ENCODE data around the gene FAM171A1.
A peak's percentile ranks its signal among the peaks of the same experiment; 100 is the strongest.
"Not testable (repeated sequence)": the region's sequence is repeated elsewhere in the genome, so short reads cannot be mapped to it uniquely, and the experiment has no call there.

The FAM171A1 gene

DNA sequence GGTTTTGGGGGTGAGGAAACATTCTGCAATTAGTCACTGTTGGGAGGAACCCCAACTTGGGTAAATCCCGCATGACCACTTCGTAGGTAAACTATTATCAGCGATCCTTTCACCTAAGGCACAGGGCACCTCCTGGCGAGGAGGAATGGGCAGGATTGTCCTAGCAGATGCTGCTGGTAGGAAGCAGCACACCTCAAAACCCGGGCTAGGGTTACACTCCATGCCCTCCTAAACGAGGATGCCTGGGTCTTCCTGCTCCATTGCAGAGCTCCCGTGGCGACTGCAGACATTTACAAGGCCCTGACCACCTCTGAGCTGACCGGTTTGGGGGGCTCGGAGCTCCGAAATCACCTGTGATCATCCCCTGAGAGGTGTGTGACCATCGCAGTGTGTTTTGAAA lies 92.3 kb downstream of the FAM171A1 start:
- no peak for DNase-seq

DNA sequence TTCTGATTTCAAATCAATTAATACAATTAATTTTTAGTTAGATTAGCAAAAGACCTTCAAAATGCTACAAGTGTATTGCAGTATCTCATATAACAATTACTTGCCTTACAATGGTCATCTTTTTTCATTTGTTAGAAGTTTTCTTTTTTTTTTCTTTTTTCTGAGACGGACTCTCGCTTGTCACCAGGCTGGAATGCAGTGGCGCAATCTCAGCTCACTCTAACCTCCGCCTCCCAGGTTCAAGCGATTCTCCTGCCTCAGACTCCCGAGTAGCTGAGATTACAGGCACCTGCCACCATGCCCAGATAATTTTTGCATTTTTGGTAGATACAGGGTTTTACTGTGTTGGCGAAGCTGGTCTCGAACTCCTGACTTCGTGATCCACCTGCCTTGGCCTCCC lies 95.0 kb downstream of the FAM171A1 start:
- not testable (repeated sequence) for DNase-seq

DNA sequence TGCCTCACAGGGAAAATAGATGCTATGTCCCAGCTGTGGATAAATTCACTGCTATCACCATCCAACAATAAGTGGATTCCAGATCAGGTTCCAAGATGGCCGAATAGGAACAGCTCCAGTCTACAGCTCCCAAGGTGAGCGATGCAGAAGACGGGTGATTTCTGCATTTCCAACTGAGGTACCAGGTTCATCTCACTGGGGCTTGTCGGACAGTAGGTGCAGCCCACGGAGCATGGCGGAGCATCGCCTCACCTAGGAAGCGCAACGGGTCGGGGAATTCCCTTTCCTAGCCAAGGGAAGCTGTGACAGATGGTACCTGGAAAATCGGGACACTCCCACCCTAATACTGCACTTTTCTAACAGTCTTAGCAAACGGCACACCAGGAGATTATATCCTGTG lies 101.3 kb downstream of the FAM171A1 start:
- not testable (repeated sequence) for DNase-seq

DNA sequence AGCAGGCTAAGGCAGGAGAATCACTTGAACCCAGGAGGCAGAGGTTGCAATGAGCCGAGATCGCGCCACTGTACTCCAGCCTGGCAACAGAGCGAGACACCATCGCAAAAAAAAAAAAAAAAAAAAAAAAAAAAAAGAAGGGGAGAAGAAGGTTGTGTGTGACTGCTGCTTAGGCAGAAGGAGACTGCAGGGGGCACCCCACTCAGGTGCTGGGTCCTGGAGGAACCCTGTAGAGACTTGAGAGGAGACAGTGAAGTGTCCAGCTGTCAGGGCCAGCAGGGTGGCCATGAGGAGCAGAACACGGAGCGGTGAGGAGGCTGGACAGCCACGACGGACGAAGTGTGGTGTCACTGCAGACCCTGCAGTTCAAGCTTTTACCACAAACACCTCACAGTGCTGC lies 103.6 kb downstream of the FAM171A1 start:
- DNase-seq = no peak

DNA sequence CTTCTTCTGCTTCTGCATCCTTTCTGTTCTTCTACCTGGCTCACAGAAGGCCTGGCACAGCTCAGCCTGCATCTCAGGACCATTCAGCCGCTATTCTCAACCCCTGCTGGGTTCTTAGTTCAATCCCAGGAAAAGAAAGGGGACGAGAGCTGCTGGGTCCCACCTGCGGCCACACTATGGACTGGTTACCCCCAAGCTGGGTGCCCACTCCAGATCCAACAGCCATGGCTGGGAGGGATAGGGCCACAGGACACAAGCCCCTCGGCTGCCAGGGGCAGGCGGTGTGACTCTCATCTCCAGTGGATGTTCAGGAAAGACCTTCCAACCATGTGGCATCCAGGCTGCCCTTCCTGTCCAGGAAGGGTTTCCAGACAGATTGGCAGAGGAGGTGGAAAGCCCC lies 105.0 kb downstream of the FAM171A1 start:
- no peak for DNase-seq

DNA sequence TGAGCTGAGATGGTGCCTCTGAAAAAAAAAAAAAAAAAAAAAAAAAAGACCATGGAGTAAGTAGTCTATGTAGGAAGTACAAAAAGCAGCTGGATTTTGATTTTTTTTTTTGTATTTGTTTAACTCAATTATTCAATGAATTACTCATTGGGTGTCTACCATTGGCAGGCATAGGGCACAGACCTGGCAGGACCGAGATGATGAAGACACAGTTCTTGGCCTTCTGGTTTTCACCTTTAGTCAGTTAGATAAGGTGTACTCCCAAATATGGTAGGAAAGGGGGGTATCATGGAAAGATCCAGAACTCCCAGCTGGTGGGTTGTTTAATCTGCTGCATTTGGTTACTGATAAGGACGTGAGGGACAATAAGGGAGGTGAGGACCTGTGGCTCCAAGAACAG lies 105.5 kb downstream of the FAM171A1 start:
- DNase-seq = no peak

DNA sequence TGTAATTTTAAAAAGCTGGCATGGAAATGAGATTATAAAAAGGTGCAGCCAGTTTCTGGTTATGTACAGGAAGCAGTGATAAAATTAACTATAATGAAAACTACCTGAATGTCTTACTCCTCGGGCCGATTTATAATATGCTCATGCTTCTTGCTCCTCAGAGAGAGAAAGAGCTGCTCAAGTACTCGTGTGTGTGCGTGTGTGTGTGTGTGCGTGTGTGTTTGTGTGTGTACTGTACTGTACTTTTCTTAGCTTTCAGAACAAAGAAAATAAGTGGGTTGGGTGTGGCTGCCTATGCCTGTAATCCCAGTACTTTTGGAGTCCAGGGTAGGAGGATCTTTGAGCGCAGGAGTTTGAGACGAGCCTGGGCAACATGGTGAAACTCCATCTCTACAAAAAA lies 106.0 kb downstream of the FAM171A1 start:
- no peak for DNase-seq

DNA sequence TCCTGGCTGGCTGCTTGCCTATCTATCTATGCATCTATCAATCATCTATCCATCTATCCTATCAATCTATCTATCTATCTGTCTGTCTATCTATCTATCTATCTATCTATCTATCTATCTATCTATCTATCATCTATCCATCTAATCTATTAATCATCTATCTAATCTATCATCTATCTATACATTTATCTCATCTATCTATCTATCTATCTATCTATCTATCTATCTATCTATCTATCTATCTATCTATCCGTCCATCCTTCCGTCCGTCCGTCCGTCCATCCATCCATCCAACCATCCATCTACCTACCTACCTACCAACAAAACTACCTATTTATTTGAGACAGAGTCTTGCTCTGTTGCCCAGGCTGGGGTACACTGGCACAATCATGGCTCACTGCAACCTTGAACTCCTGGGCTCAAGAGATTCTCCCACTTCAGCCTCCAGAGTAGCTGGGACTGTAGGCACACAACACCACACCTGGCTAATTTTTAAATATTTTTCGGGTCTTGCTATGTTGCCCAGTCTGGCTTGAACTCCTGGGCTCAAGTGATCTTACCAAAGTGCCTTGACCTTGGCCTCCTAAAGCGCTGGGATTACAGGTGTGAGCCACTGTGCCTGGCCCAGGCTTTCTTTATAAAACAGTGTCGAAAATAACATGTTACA lies 107.3 kb downstream of the FAM171A1 start:
- DNase-seq = no peak

DNA sequence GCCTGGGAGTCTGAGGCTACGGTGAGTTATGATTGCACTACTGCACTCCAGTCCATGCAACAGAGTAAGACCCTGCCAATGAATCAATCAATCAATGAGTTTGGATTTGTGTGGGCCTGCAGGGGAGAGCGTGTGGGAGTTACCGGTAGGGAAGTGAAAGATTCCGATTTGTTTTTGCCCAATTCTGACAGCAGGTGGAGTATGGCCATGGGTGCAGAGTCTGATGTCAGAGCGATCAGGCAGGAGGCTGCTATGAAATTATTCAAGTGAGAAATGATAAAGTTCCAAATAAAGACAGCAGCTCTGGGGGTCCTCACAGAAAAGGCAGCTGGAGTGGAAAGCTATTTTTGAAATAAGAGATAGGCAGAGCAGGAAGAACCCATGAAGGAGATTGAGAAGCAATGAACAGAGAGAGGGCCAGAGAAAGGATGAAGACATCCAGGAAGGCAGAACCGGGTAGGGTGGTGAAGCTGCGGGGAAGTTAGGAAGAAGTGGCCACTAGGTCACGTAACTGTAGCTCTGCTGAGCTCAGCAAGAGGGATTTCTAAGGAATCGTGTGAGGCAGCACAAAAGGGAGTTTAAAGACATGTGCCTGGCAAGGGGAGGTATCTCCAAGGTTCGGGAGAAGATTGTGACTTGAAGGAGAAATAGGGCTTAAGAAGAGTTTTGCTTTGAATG lies 108.9 kb downstream of the FAM171A1 start:
- DNase-seq = no peak

DNA sequence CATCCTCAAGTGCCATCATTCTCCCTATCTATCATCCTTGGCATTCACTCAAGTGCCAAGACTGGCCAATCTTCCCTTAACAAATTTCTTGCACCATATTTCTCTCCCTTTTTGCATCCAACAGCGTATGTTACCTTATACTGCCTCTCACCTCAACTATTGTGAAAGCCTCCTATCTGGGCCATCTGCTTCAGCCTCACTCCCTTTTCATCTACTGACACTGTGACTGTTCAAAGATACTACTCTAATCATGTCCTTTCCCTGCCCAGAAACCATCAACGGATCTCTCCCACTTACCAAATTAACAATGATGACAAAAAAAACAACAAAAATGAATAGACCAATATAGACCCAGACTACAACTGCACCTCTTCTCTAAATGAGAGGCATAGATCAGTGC lies 112.0 kb downstream of the FAM171A1 start:
- DNase-seq = no peak

DNA sequence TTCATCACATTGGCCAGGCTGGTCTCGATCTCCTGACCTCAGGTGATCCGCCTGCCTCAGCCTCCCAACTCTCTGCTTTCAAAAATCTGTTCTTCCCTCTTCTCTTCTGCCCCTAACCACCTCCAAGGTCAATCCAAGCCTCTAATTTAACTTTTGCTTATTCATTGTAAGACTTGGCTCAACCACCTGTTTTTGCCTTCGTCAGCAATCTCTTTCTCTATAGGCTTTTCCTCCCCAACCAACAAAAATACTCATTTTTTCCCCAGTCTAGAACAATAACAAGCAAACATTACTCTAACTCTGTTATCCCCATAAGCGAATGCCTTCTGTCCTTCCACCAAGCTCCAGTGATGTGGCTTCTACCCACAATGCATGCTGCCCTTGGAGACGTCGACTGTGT lies 112.8 kb downstream of the FAM171A1 start:
- DNase-seq = no peak

DNA sequence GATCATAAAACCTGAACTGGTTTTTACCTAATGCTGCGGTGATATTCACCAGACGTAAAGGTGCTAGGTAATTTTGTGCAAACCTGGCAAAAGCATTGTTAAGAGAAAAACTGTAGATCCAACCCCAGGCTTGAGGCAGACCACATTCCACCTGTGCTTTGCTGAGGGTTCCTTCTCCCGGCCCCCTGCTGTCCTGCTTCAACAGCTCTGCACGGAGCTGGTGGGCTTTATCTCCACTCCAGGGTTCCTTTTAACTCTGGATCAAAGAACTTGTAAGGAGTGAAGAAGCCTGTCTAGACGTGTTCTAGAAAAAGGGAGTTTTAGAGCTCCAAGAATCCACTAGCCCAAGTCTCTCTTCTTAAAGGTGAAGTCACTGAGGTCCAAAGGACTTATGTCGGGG lies 115.1 kb downstream of the FAM171A1 start:
- no peak for DNase-seq

DNA sequence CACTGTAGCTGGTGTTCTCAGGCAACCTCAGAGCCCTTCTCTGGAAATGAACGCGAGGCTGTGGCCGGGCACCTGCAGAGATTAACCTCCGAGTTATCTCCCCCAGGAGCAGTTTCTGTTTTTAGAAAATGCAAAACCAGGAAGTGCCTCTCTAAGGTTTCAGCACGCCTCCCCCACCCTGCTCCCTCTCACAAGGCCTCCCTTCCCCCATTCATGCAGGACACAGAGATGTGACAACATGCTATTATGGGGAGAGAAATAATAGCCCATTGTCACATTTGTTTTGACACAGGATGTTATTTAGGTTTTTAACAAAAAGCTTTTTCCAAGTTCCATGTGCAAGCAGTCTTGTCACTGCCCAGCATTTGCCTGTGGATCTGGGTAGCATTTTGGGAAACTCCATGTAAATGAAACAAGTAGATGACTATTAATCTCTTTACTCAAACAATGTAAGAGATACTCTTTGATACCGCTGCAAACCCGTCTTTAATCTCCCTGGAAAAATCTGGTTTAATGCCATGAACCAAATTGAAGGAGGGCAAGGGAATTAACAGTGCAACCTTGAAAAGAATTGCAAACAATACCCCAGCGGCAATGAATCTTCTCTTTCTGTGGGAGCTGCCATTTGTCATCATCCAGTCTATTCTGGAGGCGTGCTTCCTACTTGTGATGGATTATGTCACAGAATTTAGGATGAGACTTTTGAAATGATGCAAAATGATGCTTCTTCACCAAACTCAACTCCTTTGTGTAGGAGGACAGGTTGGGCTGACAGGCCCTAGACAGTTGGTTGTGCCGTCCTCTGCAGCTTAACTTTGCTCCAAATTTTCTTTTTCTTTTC lies 116.1 kb downstream of the FAM171A1 start:
- DNase-seq = peak; percentile 43

DNA sequence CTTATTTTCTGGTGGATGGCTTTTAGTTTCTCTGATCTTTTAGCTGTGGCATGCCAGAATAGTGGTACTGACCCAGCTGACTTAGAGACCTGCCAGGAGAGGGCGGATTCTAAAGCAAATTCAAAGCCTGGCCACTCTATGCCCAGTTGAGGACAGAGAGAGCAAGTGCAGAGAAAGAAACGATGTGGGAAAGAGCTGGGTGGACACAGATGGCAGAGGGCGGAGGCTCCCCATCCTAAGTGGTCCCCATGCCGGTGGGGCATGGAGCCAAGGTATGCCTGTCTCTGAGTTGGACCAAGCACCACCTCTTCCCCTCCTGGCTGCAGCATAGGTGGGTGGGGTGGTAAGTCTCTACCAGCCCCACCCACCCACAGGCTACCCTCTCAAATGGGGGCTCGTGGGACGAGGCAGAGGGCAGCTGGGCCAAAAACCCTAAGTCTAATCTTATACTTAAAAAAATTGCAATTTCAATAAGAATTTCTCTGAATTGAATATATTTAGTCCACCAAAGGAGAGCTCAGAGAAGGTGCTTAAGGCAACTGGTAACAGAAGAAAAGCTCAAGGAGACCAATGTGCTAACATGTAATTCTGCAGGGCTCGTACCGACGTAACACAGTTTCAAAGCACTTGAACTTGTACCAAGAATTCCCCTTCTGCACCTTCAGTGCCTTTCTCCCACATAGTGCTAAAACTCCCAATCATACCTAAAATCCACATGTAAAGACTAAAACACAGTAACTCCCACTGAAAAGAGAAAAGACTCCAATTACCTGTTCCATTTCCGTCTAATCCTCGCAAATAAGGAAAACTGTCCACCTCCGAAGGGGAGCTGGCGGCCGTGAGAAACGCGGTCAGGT lies 116.9 kb downstream of the FAM171A1 start:
- no peak for DNase-seq

DNA sequence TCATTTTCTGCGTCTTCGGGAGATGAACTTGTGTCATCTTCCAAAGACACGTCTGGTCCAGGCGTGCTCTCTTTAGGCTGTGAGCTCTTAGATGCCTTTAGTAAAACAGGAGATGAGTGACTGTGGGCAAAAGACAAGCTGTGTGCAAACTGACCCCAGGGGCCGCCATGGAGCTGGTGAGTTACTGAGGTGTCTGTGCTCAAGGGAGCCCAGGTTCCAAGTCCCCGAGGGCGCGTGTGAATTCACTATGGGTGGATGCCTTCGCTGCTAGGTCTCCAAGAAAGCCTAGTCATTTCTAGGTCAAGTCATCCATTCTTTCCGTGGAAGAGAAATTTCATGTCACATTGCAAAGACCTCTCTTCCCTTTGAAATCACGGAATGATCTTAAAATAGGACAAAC lies 118.7 kb downstream of the FAM171A1 start:
- DNase-seq = no peak

DNA sequence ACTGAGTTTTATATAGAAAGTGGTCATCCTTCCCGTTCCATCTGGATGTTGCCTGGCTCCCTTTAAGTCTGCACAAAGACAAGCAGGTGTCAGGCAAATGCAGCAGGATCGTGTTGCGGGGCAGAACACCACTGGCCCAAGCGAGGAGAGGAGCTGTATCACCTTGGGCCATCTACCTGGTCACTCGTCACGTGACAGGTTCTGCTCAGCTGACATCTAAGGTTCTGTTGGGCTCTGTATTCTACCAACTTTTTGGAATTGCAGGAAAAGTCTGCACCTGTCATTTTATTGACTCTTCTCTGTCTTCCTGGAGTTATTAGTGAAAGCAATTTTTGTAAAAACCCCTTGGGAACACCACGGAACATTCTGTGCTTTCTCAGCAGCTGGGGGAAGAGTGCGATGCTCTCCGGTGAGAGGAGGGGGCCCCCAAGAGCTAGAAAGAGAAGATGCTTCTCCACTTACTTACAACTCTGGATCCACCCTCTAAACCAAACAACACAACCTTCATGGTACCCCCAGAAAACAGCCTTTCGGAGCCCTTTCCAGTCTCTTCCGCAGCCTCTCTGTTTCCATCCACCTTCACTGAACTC lies 119.2 kb downstream of the FAM171A1 start:
- DNase-seq = no peak

DNA sequence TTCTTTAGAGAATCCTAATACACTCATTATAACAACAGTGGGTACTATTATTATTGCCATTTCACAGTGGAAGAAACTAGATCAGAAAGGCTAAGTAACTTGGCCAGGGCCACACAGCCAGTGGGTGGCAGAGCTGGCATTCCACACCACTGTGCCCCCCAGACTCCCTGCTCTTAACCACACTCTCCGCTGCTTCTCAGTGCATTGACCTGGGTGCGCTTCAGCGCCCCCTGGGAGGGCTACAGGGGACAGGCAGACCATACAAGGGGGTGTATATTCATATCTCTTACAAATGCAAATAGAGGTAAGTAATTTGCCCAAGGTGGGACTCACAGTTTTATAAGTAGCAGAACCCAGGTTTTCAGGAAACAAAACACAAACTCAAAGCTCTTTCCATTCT lies 125.6 kb downstream of the FAM171A1 start:
- peak; percentile 20 for DNase-seq

DNA sequence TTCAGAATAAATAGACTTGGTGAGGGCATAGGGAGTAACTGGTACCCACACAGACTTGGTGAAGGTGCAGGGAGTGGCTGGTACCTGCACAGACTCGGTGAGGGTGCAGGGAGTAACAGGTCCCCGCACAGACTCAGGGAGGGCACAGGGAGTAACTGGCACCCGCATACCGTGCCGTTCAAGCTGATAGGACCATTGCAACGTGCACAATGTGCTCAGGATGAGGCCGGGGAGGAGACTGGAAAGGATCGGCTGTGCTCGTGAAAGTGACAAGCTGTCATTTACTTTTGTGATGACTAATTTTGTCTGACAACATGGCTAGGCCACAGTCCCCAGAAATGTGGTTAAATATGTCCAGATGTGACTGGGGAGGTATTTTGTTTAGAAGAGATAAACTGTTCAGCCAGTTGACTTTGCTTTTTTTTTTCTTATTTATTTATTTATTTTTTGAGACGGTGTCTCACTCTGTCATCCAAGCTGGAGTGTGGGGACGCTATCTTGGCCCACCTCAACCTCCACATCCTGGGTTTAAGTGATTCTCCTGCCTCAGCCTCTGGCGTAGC lies 126.4 kb downstream of the FAM171A1 start:
- DNase-seq = no peak

DNA sequence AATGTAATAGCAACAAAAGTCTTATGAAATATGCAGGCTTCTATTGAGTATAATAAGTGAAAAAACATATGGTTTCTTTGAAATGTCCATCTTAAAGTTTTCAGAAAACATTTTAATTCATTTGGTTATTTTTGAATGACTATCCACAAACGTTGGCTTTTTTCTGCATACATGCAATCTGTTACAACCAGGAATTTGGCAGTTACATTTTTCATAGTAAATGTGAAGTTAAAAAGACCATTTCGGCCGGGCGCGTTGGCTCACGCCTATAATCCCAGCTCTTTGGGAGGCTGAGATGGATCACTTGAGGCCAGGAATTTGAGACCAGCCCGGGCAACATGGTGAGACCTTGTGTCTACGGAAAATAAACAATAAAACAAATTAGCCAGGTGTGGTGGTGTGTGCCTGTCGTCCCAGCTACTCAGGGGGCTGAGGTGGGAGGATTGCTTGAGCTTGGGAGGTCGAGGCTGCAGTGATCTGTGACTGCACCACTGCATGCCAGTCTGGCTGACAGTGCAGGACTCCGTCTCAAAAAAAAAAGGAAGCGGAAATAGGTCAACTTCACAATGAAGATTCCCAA lies 128.7 kb downstream of the FAM171A1 start:
- no peak for DNase-seq

DNA sequence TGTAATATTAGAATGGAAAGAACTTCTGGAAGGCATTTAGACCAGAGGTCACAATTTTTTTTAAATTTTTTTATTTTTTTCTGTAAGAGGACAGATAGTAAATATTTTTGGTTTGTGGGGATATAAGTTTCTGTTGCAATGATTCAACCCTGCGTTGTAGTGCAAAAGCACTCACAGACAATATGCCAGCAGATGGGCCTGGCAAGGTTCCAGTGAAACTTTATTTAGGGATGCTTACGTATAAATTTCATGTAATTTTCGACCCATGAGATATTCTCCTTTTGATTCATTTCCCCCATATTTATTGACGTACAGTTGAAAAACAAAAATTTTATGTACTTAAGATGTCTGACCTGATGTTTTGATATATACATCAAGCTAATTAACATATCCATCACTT lies 129.8 kb downstream of the FAM171A1 start:
- no peak for DNase-seq

DNA sequence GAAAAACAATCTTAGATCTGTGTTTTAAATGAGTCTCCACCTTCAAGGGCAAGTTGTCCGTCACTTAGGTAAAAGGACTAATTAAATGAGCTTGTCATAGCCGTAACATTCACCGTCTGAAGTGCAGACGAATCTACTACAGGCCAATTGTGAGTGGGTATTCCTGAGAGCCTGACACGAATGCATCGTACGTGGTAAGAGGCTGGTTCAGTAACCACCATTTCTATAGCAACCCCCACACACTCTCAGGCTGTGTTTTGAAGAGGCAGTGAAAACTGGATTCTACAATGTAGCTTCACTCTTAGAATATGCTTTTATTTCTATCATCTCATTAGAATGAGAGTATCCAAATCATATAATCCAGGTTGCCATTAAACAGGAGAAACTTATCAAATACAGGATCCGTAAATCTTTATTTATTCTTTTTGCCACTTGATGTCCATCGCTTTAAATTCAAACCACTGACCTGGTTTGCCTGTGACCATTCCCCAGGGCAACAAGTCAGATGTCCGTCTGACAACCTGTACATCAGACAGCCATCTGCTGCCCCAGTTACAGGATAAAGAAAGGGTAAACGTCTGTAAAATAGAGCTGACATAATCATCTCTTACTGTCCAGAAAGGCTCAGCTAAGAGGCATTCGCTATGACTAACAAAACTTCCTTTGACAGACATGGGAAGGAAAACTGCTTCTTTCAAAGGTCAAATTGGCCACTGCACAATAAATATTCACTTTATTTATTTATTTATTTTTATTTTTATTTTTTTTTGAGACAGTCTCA lies 132.3 kb downstream of the FAM171A1 start:
- peak; percentile 21 for DNase-seq
